K562 (cell line): Measurements from ENCODE around the gene MED13L. TPM values are rescaled to one million over a fixed set of nuclear protein-coding genes. Genes with fewer than 3 reads are reported as not detected.

ENCODE experiments used
- ATAC-seq: fragments of 200-7000 bp; cut with Tn5 transposase; 3 replicates; pipeline ENCODE4 v1.9.1; 2020; ENCODE audit warnings: moderate library complexity
- BruUV-seq: library from RNA; stranded (reverse); fragments of 400-500 nt; replicated peaks from 2 replicates; lab custom pipeline; 2021; lab: Mats Ljungman, UMichigan
- CTCF ChIA-PET: fragments of 300-600 bp; formaldehyde crosslinking; extraction: SDS; loops from one replicate; lab custom pipeline; 2021; ENCODE audit warnings: low intra/inter-chr PET ratio; lab: Yijun Ruan, JAX
- POLR2A ChIA-PET: fragments of 300-600, 350-650 bp; sonication (Branson Sonifier 250); formaldehyde crosslinking; extraction: SDS; loops from one replicate; lab custom pipeline; 2021; ENCODE audit warnings: antibody characterized with exemption, inconsistent platforms; lab: Yijun Ruan, JAX
- DNase-seq, 4 experiments: peaks; one replicate each; pipeline versions ENCODE4 v3.0.0 to v3.0.0-alpha.2; 2011 to 2018; ENCODE audit warnings: low spot score in 3 of 4, mixed read lengths in 3 of 4; ENCODE audit errors: extremely low read depth in 1 of 4
- FAIRE-seq: peaks from 2 replicates; lab custom pipeline; 2011; peaks lifted over from hg19 to GRCh38; lab: Jason Lieb, UNC
- H2AFZ ChIP-seq: 2 replicates; pipeline ENCODE4 v1.6.0; 2011; ENCODE audit warnings: low read depth, low read length, control low read depth, inconsistent platforms
- H3K27ac ChIP-seq: fragments of 200-600 bp; 3 replicates; pipeline ENCODE4 v1.8.0; 2011; ENCODE audit warnings: low read depth, mild to moderate bottlenecking, control low read depth, inconsistent platforms, low read length, moderate library complexity, mixed read lengths; ENCODE audit errors: extremely low read depth
- H3K27me3 ChIP-seq, 2 experiments: fragments of 300-600 bp in 1 of 2; 2 replicates in 1 of 2; 3 replicates in 1 of 2; pipeline versions ENCODE4 v1.6.0 to v1.8.0; 2011; ENCODE audit warnings: inconsistent platforms in 2 of 2, low read length in 2 of 2, mild to moderate bottlenecking in 1 of 2, mixed read lengths in 1 of 2, moderate library complexity in 1 of 2; ENCODE audit not compliant: control insufficient read depth in 2 of 2, insufficient read depth in 2 of 2
- H3K36me3 ChIP-seq: fragments of 300-600 bp; 3 replicates; pipeline ENCODE4 v1.8.0; 2011; ENCODE audit warnings: mild to moderate bottlenecking, low read length, inconsistent platforms; ENCODE audit not compliant: control insufficient read depth, insufficient read depth
- H3K4me1 ChIP-seq, 2 experiments: fragments of 200-600 bp in 1 of 2; replicated peaks in 1 of 2; 2 replicates in 1 of 2; 3 replicates in 1 of 2; pipeline versions ENCODE4 v1.5.1 to v1.8.0; 2011; ENCODE audit warnings: inconsistent platforms in 2 of 2, low read length in 2 of 2, mild to moderate bottlenecking in 1 of 2, mixed read lengths in 1 of 2, moderate library complexity in 1 of 2; ENCODE audit not compliant: control insufficient read depth in 2 of 2, insufficient read depth in 2 of 2
- H3K4me2 ChIP-seq: 2 replicates; pipeline ENCODE4 v1.6.1; 2011; ENCODE audit warnings: low read length, control low read depth, inconsistent platforms, mixed read lengths; ENCODE audit not compliant: insufficient read depth
- H3K4me3 ChIP-seq: fragments of 200-600 bp; sonication (generic), shearing (Covaris generic); 2 replicates; pipeline ENCODE4 v1.5.1; 2016; ENCODE audit warnings: control low read depth, inconsistent platforms
- H3K79me2 ChIP-seq: fragments of 200-600 bp; 3 replicates; pipeline ENCODE4 v1.8.0; 2011; ENCODE audit warnings: low read length, inconsistent platforms; ENCODE audit not compliant: control insufficient read depth, insufficient read depth
- H3K9ac ChIP-seq, 2 experiments: 2 replicates each; pipeline versions ENCODE4 v1.6.0 to v1.6.1; 2011; ENCODE audit warnings: low read depth in 2 of 2, low read length in 2 of 2, control low read depth in 1 of 2, inconsistent platforms in 1 of 2, mild to moderate bottlenecking in 1 of 2, mixed read lengths in 1 of 2; ENCODE audit not compliant: insufficient read depth in 1 of 2
- H3K9me1 ChIP-seq: one replicate; pipeline ENCODE4 v1.6.0; 2011; ENCODE audit warnings: inconsistent platforms, mild to moderate bottlenecking, low read length, moderate library complexity; ENCODE audit not compliant: control insufficient read depth, insufficient read depth
- H3K9me3 ChIP-seq: replicated peaks from 2 replicates; pipeline ENCODE4 v1.5.1; 2011; ENCODE audit warnings: low read depth, low read length, inconsistent platforms; ENCODE audit not compliant: control insufficient read depth, insufficient read depth
- H4K20me1 ChIP-seq: replicated peaks from 2 replicates; pipeline ENCODE4 v1.6.1; 2011; ENCODE audit warnings: low read length, inconsistent platforms, mixed read lengths; ENCODE audit not compliant: control insufficient read depth, insufficient read depth
- L3MBTL2 ChIP-seq: fragments of 450-650 bp; IDR thresholded peaks from 2 replicates; pipeline ENCODE4 v1.6.1; 2016; ENCODE audit warnings: mild to moderate bottlenecking, moderate library complexity
- LCOR ChIP-seq: sonication (generic); formaldehyde crosslinking; IDR thresholded peaks from 2 replicates; pipeline ENCODE4 v1.8.0; 2022; ENCODE audit warnings: mild to moderate bottlenecking, missing genetic modification reagents
- RBM22 ChIP-seq: fragments of 200-400 bp; formaldehyde crosslinking; IDR thresholded peaks from 2 replicates; pipeline ENCODE4 v1.6.1; 2018; ENCODE audit warnings: low read length, low read depth; ENCODE audit not compliant: poor library complexity, severe bottlenecking
- RCOR1 ChIP-seq, 2 experiments: IDR thresholded peaks; 2 replicates each; pipeline ENCODE4 v1.6.1; 2012; ENCODE audit warnings: low read depth in 2 of 2, low read length in 2 of 2, borderline replicate concordance in 1 of 2, improper control_type of control experiment in 1 of 2
- WGBS: fragments of 100-300 bp; shearing (Covaris generic); methylation state at CpG from one replicate; pipeline ENCODE4 v1.1.6; 2016; ENCODE audit warnings: low coverage, mixed read lengths; ENCODE audit not compliant: insufficient coverage; ENCODE audit errors: missing lambda C conversion rate; 5-methylcytosine and 5-hydroxymethylcytosine counted together
- in situ Hi-C: fragments of 300-500 bp; cut with MboI; formaldehyde crosslinking; loops from 4 replicates; pipeline ENCODE4 v1.15.0; 2018; ENCODE audit warnings: inconsistent platforms, mixed read lengths
- intact Hi-C: fragments of 100-400 bp; cut with micrococcal nuclease; formaldehyde crosslinking; loops from 2 replicates; pipeline ENCODE4 v1.14.2; 2022
- polyA plus RNA-seq, 8 experiments: library from polyadenylated mRNA; depleted of rRNA in 4 of 8; stranded (reverse) in 5 of 8; unstranded in 3 of 8; fragments of >200 nt; fragmentation: Nextera tagmentation in 2 of 8; fragmentation: Illumina TruSeq in 1 of 8; extraction: Ambion mirVana in 2 of 8; extraction: Trizol in 1 of 8; gene quantifications; 2 replicates each; pipeline versions ENCODE4 v1.2.1 to v1.2.3, GENCODE V29; 2011 to 2014; ENCODE audit warnings: inconsistent platforms in 1 of 8, missing spikeins in 1 of 8
- total RNA-seq, 7 experiments: library from RNA; depleted of rRNA in 6 of 7; stranded (reverse); fragments of >200 nt in 6 of 7; fragmentation: Illumina TruSeq in 2 of 7; extraction: Trizol in 2 of 7; gene quantifications; 2 replicates each; pipeline versions ENCODE4 v1.2.1 to v1.2.3, GENCODE V29; 2011 to 2021; ENCODE audit warnings: low replicate concordance in 1 of 7

Gene MED13L
- total and polyA plus RNA-seq, 9 of the 15 experiments (the other 6 are each of a cell fraction or from before 2014, with no cell fraction given): 13.4 to 90.3 (median 36.9) TPM

DNA sequence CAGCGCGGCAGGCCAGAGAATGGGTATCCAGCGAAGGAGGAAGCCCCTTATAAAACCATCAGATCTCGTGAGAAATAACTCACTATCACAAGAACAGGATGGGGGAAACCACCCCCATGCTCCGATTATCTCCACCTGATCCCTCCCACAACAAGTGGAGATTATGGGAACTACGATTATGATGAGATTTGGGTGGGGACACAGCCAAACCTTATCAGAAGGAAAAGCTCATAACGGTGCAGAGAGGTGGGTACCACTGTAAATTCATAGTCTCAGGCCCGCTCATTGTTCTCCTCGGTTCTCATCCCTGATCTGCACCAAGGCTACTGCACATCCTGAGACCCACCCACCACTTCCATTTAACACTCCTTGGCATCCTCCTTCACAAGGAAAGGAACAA is 326.5 kb downstream of the MED13L start:
- H3K4me3 ChIP-seq: no peak overlapping the region
- ChIA-PET CTCF (no interaction called here), POLR2A (interaction anchor here (0.6 to 0.7 kb wide), 2 partner anchors 314 to 1267 kb away, joined by 4 read pairs; partner anchors contain the start of gene TBX3)
- 58% methylated on average over 9 of the region's 9 CpGs for WGBS
- H2AFZ ChIP-seq: no peak overlapping the region
- H3K9me1 ChIP-seq: no peaks in the 10 kb centered on the region
- no peaks in the 10 kb centered on the region for H3K36me3 ChIP-seq
- ATAC-seq: no peak
- H3K9ac ChIP-seq: no peak overlapping the region
- no peak overlapping the region for H3K27ac ChIP-seq
- no peak overlapping the region for H3K4me2 ChIP-seq
- no peaks in the 10 kb centered on the region for H4K20me1 ChIP-seq
- intact Hi-C loops (no loop called here), in situ Hi-C loops (loop anchor here (25.0 kb wide), 1 partner anchor 1186 kb away; no protein-coding TSS in a partner anchor)
- H3K27me3 ChIP-seq: no peaks in the 10 kb centered on the region
- no peaks in the 10 kb centered on the region for H3K79me2 ChIP-seq
- no peak for DNase-seq
- H3K4me1 ChIP-seq: no peaks in the 10 kb centered on the region; a peak in 1 of 5 replicates
- TF ChIP-seq RBM22 (peak; percentile 53), LCOR (CRISPR knock-in tag) (no peak)
- no TSS peak for BruUV-seq
- no peak for FAIRE-seq
- no peaks in the 10 kb centered on the region for H3K9me3 ChIP-seq

DNA sequence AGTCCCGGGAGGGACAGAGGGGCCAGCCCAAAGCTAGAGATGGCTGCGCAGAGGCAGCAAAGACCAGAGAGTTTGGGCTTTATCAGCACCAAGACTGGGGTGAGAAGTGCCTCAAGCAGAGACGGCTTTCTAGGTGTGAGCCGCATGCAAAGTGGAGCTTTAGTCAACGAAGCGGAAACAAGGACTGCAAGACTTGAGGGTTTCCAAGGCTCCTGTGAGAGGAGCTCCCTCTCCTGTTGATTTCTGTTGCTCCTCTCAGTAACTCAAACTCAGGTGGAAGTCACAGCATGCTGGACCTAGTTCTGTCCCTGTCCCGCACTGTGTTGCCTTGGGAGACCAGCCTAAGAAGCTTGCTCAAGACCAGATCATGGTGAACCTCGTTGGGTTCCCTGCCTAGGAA is 327.8 kb downstream of the MED13L start:
- H3K4me3 ChIP-seq: no peak overlapping the region
- POLR2A ChIA-PET: interaction anchor here (0.7 kb wide), 1 partner anchor 360 kb away, joined by 3 read pairs; no protein-coding TSS in a partner anchor

More for the DNA sequence above, 327.8 kb downstream of the MED13L start:
- Histone ChIP-seq H3K36me3 (no peaks in the 10 kb centered on the region), H2AFZ (no peak overlapping the region), H3K79me2 (no peaks in the 10 kb centered on the region), H3K27ac (no peak overlapping the region), H3K9me1 (no peaks in the 10 kb centered on the region), H3K27me3 (no peaks in the 10 kb centered on the region), H3K9ac (no peak overlapping the region), H3K9me3 (no peaks in the 10 kb centered on the region), H4K20me1 (no peaks in the 10 kb centered on the region), H3K4me1 (no peaks in the 10 kb centered on the region; a peak in 1 of 5 replicates), H3K4me2 (no peak overlapping the region)
- no peak for DNase-seq
- in situ Hi-C loops: loop anchor here (25.0 kb wide), 2 partner anchors 1188 to 1962 kb away; no protein-coding TSS in a partner anchor
- FAIRE-seq: no peak
- intact Hi-C loops: loop anchor here (5.0 to 10.0 kb wide), 2 partner anchors 748 to 1285 kb away; no protein-coding TSS in a partner anchor
- 51% methylated on average over 8 of the region's 8 CpGs for WGBS
- TF ChIP-seq L3MBTL2: 0 out of 2 replicates have a peak, but pooled peaks have one; percentile 30
- TF ChIP-seq RCOR1 (IDR thresholded peaks at IDR 0.05; ENCODE audit: borderline replicate concordance in 1 of 2, low read depth in 2 of 2, low read length in 2 of 2): no peak
- CTCF ChIA-PET: no interaction called here
- BruUV-seq: no TSS peak
- ATAC-seq: no peak
